Measurements from ENCODE around the gene UBAC1.

DNA sequence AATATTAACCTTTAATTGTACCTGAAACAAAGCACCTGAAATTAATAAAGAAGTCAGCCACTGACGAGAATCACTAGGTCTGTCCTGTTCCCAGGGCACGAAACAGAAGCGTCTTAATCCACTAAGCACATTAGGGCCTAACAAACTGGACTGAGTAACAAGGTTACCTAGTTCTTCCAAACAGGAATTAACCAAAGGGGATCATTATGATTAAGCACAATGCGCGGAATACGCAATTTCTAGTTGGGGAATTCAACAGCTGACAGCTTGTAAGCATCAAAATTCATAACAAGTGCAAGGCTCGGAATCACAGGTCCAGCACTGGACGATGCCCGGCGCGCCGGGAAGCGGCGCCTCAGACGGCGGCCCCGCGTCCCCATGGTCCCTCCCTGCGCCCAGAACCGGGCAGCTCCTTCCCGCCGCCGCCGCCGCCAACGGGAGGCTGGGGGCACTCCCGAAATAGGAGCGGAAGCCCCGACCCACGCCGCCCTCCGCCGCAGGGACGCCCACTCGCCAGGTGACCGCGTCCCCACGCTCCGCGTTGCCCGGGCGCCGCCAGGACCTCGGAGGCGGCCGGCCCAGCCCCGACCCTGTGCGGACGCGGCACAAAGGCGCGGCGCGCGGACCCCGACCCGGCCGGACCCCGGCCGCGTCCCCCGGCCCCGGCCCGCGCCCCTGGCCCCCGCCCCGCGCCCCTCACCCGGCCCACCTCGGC, 54.7 kb downstream of the UBAC1 start:
- no peak for TF ChIP-seq POLR2A (IDR thresholded peaks at IDR 0.05)
- TF ChIP-seq CTCF (IDR thresholded peaks at IDR 0.05), result no peak
